IPS-15b (cell line): ENCODE data around the gene DACT2.
"Not testable (repeated sequence)": the region's sequence is repeated elsewhere in the genome, so short reads cannot be mapped to it uniquely, and the experiment has no call there.

ENCODE experiments used
- H3K27me3 ChIP-seq: one replicate; pipeline ENCODE4 v1.6.1; 2013; ENCODE audit warnings: low read length; ENCODE audit not compliant: control insufficient read depth, insufficient read depth
- H3K36me3 ChIP-seq: one replicate; pipeline ENCODE4 v1.6.1; 2013; ENCODE audit warnings: low read length; ENCODE audit not compliant: control insufficient read depth, insufficient read depth
- H3K4me1 ChIP-seq: one replicate; pipeline ENCODE4 v1.6.1; 2013; ENCODE audit warnings: mild to moderate bottlenecking, low read length; ENCODE audit not compliant: control insufficient read depth, insufficient read depth
- H3K4me3 ChIP-seq: one replicate; pipeline ENCODE4 v1.5.1; 2013; ENCODE audit warnings: low read depth, low read length
- H3K9ac ChIP-seq: one replicate; pipeline ENCODE4 v1.6.1; 2013; ENCODE audit warnings: low read depth, mild to moderate bottlenecking, low read length
- H3K9me3 ChIP-seq: one replicate; pipeline ENCODE4 v1.6.1; 2013; ENCODE audit warnings: mild to moderate bottlenecking, low read length; ENCODE audit not compliant: control insufficient read depth, insufficient read depth

Gene DACT2

DNA sequence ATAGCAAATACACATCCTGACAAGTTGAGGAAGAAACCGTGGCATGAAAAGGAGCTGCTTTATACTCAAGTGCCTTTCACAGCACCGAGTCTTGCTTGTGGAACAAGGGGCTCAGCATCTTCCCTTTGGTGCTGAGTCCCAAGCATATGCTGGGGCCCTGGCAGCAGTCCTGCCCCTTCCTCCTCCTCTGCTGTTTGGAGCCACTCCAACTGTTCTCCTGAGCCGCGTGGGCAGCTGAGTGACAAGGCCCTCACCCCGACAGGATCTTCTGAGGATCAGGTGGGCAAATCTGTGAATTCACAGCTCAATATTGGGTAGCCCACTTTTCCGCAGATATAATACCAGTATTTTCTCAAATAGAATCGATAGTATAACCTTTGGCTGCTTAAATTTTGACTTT is 24.7 kb downstream of the DACT2 start:
- Histone ChIP-seq H3K4me1 (no peaks in the 10 kb centered on the region), H3K9ac (no peak overlapping the region), H3K4me3 (no peak overlapping the region), H3K9me3 (no peaks in the 10 kb centered on the region), H3K27me3 (peaks cover 7% of the 10 kb centered on the region), H3K36me3 (no peaks in the 10 kb centered on the region)

DNA sequence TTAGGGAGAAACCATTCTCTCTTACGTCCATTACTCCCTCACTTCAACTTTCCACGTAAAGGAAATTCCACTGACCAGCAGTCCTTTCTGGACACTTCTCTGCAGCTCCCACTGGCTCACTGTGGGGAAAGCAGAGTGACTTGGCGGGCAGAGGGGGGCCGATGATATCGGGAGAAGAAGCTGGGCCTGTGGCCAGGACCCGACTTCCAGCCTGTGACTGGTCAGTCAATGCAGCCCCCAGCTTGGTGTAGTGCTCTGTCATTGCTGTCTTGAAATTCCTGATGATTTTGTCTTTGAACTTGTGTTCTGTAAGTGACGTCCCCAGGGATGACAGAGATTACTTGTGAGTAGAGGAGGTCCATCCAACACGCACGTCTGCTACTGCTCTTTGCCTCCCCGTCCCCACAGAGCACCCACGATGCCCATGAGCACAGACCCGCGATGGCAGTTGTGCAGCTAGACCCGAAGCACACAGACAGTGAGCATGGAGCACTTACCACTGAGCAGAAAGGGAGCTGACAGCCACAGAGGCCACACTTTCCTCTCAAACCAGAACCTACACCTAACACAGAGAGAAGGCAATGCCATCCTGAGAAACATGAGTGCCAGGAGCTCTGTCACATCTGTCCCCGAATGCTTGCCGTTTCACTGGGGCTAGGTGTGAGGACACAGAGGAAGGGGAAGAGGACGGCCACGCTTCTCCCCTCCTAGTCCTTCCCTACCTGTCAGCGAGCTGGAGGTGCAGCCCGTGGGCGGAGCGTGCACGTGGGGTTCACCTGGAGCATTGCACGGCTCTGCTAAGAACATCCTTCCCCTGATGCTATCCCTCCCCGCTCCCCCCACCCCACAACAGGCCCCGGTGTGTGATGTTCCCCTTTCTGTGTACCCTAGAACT is 25.7 kb downstream of the DACT2 start:
- Histone ChIP-seq H3K4me1 (no peaks in the 10 kb centered on the region), H3K9ac (no peak overlapping the region), H3K9me3 (no peaks in the 10 kb centered on the region), H3K27me3 (peaks cover 4% of the 10 kb centered on the region), H3K36me3 (no peaks in the 10 kb centered on the region), H3K4me3 (no peak overlapping the region)

DNA sequence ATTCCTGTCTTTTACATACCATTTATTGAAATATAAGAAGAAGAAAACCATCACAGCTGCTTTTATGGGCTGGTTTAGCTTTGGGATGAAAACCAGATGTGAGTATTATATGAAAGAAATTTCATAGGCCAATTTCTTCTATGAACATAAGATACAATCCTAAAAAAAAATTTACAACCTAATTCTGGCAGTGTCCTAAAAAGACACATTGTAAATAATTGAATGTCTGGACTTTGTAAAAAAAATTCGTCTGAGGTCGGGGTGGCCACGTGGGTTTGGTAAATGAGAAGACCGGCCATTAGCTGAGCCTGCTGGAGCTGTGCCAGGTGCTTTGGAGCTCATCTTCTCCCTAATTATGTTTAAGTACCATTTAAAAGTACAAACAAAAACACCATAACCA is 26.8 kb downstream of the DACT2 start:
- no peak overlapping the region for H3K9ac ChIP-seq
- H3K36me3 ChIP-seq, result no peaks in the 10 kb centered on the region
- H3K9me3 ChIP-seq, result no peaks in the 10 kb centered on the region
- no peak overlapping the region for H3K4me3 ChIP-seq
- H3K27me3 ChIP-seq, result peaks cover 2% of the 10 kb centered on the region
- no peaks in the 10 kb centered on the region for H3K4me1 ChIP-seq

DNA sequence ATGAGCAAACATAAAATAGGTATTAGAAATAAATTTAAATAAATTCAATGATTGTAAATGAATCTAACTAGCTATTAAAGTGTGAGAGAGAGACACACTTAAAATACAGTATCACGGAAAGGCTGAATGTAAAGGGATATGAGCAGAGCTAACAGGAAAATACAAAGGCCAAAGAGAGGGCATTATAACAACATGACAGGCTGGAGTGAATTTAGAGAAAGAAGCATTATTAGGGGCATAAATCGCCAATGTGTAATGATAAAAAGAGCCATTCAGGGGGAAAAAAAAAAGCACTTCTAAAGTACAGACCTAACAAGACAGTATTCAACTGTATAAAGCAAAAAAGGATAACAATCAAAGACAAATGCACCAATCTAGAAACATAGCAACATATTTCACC is 28.1 kb downstream of the DACT2 start:
- Histone ChIP-seq H3K9ac (no peak overlapping the region), H3K4me1 (no peaks in the 10 kb centered on the region), H3K9me3 (no peaks in the 10 kb centered on the region), H3K27me3 (no peaks in the 10 kb centered on the region), H3K36me3 (no peaks in the 10 kb centered on the region), H3K4me3 (no peak overlapping the region)

DNA sequence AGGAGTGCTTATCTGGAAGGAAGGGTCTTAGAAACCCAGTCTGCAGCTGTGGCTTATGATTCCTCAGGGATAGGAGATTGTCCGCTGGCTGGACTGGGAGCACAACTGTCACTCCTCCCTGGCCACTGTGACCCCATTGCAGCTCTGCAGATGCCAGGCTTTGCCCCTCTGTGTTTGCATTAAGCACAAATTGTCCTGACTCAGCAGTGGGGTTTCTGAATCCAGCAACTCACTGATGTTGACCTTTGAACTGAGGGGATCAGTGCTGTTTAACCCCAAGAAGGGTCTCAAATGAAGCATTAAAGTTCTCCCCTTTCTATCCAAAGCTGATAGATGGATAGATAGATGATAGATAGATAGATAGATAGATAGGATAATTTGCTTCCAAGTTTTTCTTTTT is 29.5 kb downstream of the DACT2 start:
- Histone ChIP-seq H3K27me3 (no peaks in the 10 kb centered on the region), H3K9ac (no peak overlapping the region), H3K4me3 (no peak overlapping the region), H3K36me3 (no peaks in the 10 kb centered on the region), H3K4me1 (no peaks in the 10 kb centered on the region), H3K9me3 (no peaks in the 10 kb centered on the region)

DNA sequence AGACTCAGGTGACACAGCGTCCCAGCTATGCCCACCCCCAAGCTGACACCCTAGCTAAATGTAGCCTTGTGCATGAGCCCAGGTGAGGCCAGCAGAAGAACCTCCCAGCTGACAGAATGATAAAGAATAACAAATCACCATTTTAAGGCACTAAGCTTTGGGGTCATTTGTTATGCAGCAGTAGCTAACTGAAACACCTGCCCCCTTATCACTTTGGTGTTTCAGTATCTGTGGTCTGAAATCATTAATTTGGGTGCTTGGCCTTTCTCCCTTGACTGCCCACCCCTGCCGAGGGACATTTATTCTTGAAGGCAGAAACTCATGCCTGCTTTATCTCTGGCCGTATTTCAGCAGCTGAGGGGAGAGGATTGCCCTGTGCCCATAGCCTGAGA is 30.0 kb downstream of the DACT2 start:
- Histone ChIP-seq H3K27me3 (no peaks in the 10 kb centered on the region), H3K36me3 (no peaks in the 10 kb centered on the region), H3K9ac (no peak overlapping the region), H3K9me3 (no peaks in the 10 kb centered on the region), H3K4me1 (no peaks in the 10 kb centered on the region), H3K4me3 (no peak overlapping the region)

DNA sequence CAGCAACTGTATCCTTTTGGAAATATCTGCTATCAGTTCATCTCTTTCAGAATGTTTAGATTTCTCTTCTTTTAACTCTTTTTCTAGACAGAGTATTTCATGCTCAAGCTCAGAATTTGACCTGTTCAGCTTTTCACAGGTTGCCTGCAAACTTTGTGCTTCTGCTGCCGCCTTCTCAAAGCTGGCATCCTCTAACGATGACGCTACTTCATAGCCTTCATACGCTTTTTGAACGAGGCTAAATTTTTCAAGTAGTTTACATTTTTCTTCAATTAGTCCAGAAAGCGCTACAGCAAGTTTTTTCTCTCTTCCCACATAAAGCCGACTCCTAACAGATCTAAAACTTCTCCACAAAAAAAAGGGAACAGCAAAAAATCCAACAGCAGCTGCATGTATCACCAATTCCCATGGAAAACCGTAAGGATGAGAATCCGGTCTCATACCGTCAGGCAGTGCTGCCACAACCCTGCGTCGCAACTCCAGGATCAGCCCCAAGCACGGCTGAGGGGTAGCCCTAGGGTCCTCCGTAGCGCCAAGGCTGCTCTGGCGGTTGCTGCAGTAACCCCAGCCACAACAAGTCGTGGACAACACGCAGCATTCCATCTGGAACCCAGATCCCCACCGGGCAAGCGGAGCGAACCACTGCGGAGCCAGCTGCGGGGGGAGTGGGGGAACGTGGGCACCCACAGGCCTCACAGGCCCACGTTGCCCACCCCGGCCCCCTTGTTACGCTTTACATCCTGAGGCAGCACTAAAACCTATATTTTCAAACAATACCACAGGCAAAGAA is 30.6 kb downstream of the DACT2 start:
- H3K36me3 ChIP-seq, result no peaks in the 10 kb centered on the region
- H3K27me3 ChIP-seq, result no peaks in the 10 kb centered on the region
- H3K9ac ChIP-seq, result no peak overlapping the region
- H3K4me3 ChIP-seq, result no peak overlapping the region
- H3K9me3 ChIP-seq, result no peaks in the 10 kb centered on the region
- H3K4me1 ChIP-seq, result no peaks in the 10 kb centered on the region

DNA sequence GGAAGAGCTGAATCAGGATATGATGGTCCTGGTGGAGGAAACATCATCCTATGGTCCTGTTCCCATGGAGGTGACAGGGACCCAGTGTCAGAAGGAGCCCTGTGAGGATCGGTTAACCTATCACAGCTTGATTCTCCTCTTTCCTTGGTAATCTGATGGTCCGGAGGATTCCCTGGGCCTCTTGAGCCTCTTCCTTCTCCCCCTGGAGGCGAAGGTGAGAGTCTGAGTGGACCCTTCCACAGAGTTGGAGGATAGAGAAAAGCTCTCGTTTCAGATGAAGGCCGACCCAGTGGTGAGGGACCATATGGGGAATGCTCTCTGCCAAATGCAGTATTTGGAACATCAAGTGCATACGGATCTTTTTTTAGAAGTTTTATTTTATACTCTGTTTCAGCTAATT is 32.1 kb downstream of the DACT2 start:
- H3K27me3 ChIP-seq, H3K9ac ChIP-seq, H3K4me1 ChIP-seq, H3K36me3 ChIP-seq, H3K9me3 ChIP-seq, H3K4me3 ChIP-seq: not testable (repeated sequence)

DNA sequence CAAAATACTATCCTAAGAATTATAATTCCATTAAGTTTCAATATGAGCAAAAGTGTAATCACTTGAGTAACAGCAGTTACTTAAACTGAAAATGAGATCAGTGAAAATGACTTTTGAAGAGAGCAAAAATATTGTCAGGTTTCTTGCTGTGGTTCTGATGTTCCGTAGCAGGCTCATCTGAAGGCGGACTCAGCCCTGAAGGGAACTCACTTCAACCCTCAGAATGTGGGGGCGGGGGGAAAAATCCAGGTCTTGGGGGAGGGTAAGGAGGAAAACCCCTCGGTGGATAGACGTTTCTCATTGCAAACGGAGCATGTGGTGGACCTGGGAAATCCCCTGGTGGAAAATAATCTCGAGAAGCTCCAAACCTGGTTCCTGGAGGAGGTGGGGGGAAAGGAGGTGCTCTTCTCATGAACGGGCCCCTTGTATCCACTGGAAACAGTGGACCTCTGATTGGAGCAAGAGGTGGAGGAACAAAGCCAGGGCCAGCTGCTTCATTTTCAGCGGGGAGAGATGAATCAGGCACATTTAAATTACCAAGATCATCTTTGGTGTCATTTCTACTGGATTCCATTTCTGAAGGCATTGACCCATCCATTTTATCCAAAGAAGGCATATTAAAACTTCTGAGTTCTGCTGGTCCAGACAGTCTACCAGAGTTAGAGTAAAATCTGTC is 32.7 kb downstream of the DACT2 start:
- H3K4me3 ChIP-seq, H3K9me3 ChIP-seq, H3K4me1 ChIP-seq, H3K36me3 ChIP-seq, H3K27me3 ChIP-seq, H3K9ac ChIP-seq: not testable (repeated sequence)

DNA sequence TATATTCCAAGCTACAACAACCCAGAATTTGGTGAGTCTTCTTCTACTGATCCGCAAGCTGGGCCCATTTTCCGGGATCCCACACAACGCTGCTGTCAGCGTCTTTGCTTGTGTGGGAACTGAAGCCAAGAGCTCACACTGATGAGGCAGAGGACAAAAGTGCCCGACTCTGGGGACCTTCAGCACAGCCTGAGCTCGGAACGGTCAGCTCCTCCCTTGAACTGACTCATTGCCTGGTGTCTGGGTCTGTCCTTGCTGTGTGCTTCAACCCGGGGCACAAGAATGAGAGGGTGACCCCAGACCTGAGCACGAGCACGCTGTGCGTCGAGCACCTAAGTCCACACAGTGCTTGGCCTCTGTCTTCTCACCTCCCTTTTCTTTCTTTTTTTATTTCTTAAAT is 33.5 kb downstream of the DACT2 start:
- no peaks in the 10 kb centered on the region for H3K36me3 ChIP-seq
- no peaks in the 10 kb centered on the region for H3K9me3 ChIP-seq
- H3K4me1 ChIP-seq, result no peaks in the 10 kb centered on the region
- H3K9ac ChIP-seq, result no peak overlapping the region
- no peaks in the 10 kb centered on the region for H3K27me3 ChIP-seq
- no peak overlapping the region for H3K4me3 ChIP-seq

DNA sequence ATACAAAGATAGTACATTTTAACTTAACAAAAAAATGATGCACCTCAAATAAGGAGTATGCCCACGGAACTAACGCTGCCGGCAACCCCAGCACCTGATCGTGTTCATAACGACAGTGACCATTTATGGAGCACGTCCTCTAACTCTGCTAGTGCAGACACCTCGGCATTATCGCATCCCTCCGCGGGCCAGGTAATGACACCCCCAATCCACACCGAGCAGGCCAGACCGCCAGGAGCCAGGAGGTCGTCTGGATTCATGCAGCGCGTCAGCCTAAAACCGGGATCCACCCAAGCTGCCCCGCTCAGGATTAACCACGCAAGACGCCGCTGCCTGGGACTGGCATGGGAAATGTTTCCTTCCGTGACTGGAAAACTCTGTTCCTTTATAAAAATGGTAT is 34.1 kb downstream of the DACT2 start:
- no peaks in the 10 kb centered on the region for H3K9me3 ChIP-seq
- no peaks in the 10 kb centered on the region for H3K36me3 ChIP-seq
- no peak overlapping the region for H3K9ac ChIP-seq
- no peak overlapping the region for H3K4me3 ChIP-seq
- H3K27me3 ChIP-seq, result no peaks in the 10 kb centered on the region
- no peaks in the 10 kb centered on the region for H3K4me1 ChIP-seq
